GM12873 (cell line): Measurements from ENCODE around the gene DYNC1H1.

Experiments used
- TF ChIP-seq, protein P1 (sequence below): IDR thresholded peaks from 2 replicates; pipeline ENCODE4 v1.5.1; 2012; ENCODE audit warnings: low read depth, mild to moderate bottlenecking, moderate library complexity, low read length, control low read depth; ENCODE audit not compliant: insufficient read depth; ENCODE audit errors: missing control alignments

DYNC1H1 gene

DNA sequence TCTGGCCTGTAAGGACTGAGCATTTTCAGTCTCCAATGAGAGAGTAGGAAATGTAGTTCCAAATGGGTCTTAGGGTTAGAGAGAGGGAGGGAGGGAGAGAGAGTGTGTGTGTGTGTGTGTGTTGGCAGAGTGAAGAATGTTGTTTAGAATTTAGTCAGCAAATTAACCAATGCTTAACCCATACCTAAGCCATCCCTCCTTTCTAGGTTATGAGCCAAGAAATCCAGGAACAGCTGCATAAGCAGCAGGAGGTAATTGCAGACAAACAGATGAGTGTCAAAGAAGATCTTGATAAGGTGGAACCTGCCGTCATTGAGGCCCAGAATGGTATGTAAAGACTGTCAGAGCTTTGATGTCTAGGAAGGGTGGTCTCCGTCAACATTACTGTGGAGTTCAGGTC, 65.6 kb downstream of the DYNC1H1 start:
- TF ChIP-seq, protein P1, sequence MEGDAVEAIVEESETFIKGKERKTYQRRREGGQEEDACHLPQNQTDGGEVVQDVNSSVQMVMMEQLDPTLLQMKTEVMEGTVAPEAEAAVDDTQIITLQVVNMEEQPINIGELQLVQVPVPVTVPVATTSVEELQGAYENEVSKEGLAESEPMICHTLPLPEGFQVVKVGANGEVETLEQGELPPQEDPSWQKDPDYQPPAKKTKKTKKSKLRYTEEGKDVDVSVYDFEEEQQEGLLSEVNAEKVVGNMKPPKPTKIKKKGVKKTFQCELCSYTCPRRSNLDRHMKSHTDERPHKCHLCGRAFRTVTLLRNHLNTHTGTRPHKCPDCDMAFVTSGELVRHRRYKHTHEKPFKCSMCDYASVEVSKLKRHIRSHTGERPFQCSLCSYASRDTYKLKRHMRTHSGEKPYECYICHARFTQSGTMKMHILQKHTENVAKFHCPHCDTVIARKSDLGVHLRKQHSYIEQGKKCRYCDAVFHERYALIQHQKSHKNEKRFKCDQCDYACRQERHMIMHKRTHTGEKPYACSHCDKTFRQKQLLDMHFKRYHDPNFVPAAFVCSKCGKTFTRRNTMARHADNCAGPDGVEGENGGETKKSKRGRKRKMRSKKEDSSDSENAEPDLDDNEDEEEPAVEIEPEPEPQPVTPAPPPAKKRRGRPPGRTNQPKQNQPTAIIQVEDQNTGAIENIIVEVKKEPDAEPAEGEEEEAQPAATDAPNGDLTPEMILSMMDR: no peak

DNA sequence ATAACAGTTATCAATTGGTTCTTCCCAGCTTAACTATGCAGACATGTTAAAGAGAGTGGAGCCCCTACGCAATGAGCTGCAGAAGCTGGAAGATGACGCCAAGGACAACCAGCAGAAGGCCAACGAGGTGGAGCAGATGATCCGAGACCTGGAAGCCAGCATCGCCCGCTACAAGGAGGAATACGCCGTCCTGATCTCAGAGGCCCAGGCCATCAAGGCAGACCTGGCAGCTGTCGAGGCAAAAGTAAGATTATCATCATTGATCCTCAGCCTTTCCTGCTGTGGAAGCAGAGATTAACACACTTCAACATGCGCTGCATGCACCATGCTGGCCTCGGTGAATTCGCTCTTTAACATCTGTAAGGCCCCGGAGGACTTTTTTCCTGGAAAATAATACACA, 68.9 kb downstream of the DYNC1H1 start:
- TF ChIP-seq, protein P1: no peak

- TF ChIP-seq, protein P1: no peak
Observed at GRCh38 chr14:102034301-102034700, 69.9 kb downstream of the DYNC1H1 start.

GRCh38 chr14:102035914-102036313, 71.5 kb downstream of the DYNC1H1 start:
- TF ChIP-seq, protein P1: no peak

- TF ChIP-seq, protein P1: no peak
Observed at GRCh38 chr14:102037686-102038085, 73.3 kb downstream of the DYNC1H1 start.

DNA sequence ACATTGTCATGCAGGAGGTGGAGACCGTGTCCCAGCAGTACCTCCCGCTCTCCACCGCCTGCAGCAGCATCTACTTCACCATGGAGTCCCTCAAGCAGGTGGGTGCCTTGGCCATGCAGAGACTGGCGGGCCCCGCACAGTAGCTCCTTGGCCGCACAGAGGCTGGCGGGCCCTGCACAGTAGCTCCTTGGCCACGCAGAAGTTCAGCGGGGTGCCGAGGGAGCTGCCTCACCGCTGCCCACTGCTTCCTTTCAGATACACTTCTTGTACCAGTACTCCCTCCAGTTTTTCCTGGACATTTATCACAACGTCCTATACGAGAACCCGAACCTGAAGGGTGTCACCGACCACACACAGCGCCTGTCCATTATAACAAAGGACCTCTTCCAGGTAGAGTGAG, 74.8 kb downstream of the DYNC1H1 start:
- TF ChIP-seq, protein P1: no peak

DNA sequence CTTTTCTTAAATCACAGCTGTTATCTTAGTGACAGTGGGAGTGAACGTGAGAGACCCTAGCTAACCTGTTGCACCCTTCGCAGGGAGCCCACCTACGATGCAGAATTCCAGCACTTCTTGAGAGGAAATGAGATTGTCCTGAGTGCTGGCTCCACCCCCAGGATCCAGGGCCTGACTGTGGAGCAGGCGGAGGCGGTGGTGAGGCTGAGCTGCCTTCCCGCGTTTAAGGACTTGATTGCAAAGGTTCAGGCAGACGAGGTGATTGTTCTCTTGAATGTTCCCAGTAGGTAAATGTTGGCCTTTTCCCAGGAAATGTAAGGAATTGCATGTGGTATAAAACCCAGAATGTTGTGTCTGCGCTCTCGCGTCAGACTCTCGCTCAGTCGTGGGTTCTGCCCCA, 75.8 kb downstream of the DYNC1H1 start:
- TF ChIP-seq, protein P1: no peak

DNA sequence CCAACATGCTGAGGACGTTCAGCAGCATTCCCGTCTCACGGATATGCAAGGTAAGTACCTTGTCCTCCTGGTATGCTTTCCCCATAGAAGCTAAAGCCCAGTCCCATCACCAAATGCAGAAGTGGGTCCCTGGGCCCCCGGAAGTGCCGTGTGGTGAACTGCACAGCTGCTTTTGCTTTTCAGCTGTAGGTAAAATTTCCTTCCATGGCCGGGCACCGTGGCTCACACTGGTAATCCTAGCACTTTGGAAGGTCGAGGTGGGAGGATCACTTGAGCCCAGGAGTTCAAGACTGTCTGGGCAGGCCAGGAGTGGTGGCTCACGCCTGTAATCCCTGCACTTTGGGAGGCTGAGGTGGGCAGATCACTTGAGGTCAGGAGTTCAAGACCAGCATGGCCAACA, 78.3 kb downstream of the DYNC1H1 start:
- TF ChIP-seq, protein P1: no peak
